GM12892 (cell line): ENCODE results near the gene PLAAT4.

Source experiments
- POLR2A ChIP-seq: IDR thresholded peaks from 2 replicates; pipeline ENCODE4 v1.6.1; 2011; ENCODE audit warnings: low read depth, low read length, control low read depth
- POLR2AphosphoS5 ChIP-seq: IDR thresholded peaks from 2 replicates; pipeline ENCODE4 v1.6.1; 2011; ENCODE audit warnings: low read depth, low read length, control low read depth

- TF ChIP-seq POLR2A: no peak
- TF ChIP-seq POLR2AphosphoS5: no peak
Observed at GRCh38 chr11:63551091-63551888, 14.7 kb downstream of the PLAAT4 start.
